ENCODE results near the gene TNNT3.
A peak's percentile ranks its signal among the peaks of the same experiment; 100 is the strongest.

Gene TNNT3

DNA sequence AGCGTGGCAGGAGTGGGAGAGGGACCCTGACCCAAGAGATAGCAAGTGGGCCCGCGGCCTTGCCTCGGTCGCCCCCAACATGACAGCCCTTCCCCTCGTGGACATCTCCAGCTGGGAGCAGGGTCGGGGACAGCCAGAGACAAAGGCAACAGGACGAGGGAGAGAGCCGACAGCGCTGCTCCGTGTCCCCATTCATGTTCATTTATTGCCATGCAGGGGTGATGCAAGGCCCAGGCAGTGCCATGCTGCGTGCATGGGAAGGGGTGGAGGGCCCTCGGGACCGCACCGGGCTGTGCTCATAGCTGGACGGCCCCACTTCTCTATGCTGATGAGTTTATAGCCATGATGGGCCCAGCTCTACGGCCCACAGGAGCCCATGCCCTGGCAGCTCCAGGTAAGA, 40.3 kb downstream of the TNNT3 start:
- DNase-seq (ENCODE audit: low spot score): no peak

DNA sequence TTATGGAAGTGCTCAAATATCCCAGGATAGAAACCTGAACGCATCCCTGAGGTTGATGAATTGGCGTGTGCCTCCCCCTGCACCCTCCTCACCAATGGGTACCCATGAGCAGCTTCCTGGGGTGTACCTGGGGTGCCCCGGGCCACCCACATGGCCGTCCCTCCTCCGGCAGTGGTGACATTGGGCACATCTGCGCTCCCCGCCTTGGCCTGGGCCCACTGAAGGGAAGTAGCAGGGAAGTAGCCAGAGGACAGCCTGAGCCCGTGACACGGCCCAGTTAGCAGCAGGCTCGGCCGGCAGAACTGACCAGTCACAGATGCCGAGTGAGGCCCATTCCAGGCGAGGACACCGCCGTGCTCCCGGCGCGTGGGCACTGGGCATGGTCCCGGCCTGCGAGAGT, 44.4 kb downstream of the TNNT3 start:
- DNase-seq (ENCODE audit: low spot score): no peak

DNA sequence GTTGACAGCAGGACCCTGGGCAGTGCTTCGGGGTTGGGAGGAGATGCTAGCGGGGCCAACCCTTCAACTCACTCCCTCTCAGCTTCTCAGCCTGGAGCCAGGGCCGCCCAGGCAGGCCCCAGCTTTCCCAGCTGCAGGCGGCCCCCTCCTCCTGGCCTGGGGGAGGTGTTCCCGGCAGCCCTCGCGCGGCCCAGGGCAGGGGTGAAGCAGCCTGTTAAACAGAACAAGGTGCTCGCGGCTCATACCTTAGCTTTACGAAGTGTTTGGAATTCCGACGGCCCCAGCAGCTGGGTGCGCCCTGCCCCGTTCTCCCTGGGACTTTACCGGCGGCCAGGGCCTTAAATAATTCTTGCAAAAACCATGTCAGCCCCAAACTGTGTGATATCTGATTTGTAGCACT, 44.8 kb downstream of the TNNT3 start:
- DNase-seq (ENCODE audit: low spot score): no peak

GRCh38 chr11:1964955-1965354, 45.5 kb downstream of the TNNT3 start:
- DNase-seq (ENCODE audit: low spot score): no peak

- no peak for DNase-seq (ENCODE audit: low spot score)
Measured at GRCh38 chr11:1966531-1966930, 47.0 kb downstream of the TNNT3 start.

DNA sequence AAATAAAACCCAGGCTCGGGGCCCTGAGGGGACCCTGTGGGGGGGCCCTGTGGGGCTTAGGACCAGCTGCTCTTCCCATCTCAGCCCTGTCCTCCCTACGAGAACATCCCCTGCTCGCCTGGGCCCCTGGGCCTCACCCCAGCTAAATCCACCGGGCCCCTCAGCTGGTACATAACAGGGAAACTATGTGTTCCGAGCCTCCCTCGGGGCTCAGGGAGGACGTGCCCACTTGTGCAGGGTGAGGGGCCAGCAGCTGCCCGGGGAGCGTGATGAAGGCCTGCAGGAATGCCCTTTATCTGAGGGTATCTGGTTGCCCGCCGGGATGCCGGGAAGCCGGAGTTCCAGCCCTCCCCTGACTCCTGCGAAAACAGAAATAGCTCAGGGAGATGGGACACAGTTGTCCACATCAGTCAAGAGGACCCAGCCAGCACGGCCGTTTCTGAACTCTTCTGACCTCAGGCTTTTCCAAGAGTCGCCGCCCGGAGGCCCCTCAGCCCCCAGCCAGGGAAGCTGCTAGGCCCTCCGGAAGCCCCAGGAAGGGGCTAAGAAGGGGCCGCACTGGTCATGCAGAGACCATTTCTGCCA, 48.2 kb downstream of the TNNT3 start:
- no peak for DNase-seq (ENCODE audit: low spot score)

DNA sequence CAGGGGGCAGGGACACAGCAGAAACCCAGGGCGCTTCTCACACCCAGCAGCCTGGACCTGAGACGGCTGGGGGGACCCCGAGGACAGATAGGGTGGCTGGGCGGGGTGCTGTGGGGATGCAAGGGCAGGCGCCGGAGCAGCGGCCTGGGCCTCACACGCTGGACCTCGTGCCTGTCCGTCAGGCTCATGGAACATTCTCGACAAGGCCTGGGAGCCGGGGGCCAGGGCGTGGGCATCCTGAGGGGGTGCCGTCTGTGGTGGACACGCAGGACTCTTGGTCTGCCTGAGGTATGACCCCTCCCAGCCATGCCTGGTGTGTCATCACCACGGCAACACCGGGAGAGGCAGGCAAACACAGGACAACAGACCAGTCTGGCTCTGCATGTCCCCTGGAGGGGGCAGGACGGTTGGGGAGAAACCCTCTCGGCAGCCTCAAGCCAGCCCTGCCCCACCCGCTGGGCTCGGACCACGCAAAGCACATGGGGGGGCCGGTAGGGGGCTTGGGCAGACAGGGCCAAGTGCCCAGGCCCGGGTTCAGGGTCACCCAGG, 49.0 kb downstream of the TNNT3 start:
- DNase-seq (ENCODE audit: low spot score): no peak

GRCh38 chr11:1969035-1969434, 49.5 kb downstream of the TNNT3 start:
- no peak for DNase-seq (ENCODE audit: low spot score)

- no peak for DNase-seq (ENCODE audit: low spot score)
Measured at GRCh38 chr11:1969776-1970175, 50.3 kb downstream of the TNNT3 start.

- DNase-seq (ENCODE audit: low spot score): peak; percentile 12
Measured at GRCh38 chr11:1970956-1971355, 51.5 kb downstream of the TNNT3 start.

- DNase-seq (ENCODE audit: low spot score): no peak
Measured at GRCh38 chr11:1975185-1975584, 55.7 kb downstream of the TNNT3 start.

DNA sequence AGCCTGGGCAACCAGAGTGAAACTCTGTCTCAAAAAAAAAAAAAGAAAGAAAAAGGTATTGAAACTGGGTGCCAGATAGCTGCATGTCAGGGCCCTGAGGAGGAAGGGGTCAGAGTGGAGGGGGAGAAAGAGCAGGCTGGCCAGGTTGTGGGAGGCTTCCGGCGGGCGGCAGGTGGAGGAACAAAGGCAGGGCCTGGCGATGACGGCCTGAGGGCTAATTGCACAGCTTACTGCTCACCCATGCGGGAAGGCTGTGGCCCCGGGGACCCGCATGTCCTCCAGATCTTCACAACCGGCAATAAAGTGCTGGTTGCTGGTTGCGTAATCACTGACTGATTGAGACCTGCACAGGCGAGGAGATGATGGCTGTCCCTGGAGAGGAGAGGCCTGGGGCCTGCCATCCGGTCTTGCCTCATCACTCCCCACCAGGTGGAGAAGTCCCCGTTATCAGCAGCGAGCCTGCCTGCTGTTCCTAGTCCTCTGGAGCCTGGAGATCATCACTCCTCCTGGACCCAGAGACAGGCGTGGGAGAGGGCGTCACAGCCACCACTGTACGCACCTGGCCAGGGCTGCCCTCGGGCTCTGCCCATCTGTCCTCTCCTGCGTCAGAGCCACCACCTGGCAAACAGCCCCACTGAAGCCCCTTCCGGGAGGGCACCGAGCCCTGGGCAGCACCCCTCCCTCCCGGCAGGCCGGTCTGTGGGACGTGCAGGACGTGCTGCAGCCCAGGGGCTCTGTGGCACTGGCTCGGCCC, 59.4 kb downstream of the TNNT3 start:
- no peak for DNase-seq (ENCODE audit: low spot score)

GRCh38 chr11:1979607-1980006, 60.1 kb downstream of the TNNT3 start:
- DNase-seq (ENCODE audit: low spot score): no peak

- DNase-seq (ENCODE audit: low spot score): no peak
Measured at GRCh38 chr11:1982873-1983600, 63.5 kb downstream of the TNNT3 start.

DNA sequence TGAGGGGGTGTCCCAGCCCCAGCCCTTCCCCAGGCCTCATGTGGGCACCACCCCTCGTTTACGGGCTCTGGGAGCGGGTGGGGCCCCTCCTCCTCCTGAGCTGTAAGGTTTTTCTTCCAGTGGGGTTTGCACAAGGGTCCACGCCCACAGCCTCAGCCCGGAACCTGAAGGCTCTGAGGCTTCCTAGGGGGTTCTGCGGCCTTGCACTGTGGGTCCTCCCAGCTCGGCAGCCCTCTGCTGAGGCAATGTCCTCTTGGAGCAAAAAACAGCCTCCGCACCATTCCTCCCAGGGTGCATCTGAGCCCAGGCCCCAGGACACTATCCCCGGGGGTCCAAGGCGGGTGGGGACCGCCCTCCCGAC, 64.1 kb downstream of the TNNT3 start:
- no peak for DNase-seq (ENCODE audit: low spot score)

GRCh38 chr11:1987024-1987423, 67.5 kb downstream of the TNNT3 start:
- no peak for DNase-seq (ENCODE audit: low spot score)

DNA sequence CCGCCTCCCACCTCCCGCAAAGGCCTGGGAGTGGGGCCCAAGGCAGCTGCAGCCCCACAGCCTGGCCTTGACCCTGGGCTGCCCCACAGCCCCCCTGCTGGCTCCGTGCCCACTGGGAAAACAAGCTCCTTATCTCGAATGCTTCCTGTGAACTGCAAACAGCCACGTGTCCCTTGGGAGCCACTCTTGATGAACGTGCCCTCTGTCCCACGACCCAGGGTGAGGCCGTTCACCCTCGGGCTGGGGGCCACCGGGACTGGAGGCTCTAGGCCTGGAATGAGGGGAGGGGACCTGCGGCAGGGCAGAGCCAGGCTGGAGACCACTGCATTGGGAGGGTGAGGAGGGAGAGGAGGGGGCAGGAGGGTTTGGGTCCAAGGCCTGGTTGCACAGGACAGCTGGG, 68.7 kb downstream of the TNNT3 start:
- no peak for DNase-seq (ENCODE audit: low spot score)

All from ecto neural progenitor cell (in vitro differentiated cells).